ENCODE results near the gene ATXN7L3.

DNA sequence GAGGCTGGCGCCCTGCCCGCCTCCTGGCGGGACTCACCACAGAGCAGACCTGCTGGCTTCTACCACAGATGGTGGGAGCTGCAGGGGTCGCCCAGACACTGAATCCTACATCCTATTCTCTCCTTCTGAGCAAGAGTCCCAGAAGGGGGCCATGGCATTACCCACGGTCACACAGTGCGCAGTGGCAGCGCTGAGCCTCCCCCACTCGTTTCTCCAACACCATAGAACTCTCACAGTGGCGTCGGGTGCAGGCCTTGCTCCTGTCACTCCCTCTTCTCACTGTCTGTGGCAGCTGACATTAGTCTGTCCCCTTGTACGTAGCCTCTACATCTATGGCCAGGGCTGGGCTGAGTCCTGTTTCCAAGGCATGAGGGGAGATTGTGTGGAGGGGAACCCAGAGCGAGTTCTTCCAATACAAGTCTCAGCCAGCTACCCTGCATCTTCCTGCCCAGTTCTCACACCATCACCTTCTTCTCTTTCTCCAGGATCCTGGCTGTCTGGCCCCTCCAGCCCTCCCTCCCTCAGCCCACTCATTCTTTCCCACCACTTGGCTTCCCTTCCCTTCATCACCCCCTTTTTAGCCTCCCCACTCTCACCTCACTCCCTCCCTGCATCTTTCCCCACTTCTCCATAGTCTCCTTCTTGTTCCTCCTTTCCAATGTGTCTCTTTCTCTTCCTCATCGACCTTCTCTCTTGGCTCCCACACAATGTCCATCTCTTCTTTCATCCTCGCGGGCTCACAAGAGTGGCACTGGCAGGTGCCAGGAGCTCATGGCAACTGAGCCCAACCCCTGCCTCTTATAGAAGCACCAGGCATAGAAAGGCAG is 13.9 kb upstream of the ATXN7L3 start:
- TF ChIP-seq, protein P1, sequence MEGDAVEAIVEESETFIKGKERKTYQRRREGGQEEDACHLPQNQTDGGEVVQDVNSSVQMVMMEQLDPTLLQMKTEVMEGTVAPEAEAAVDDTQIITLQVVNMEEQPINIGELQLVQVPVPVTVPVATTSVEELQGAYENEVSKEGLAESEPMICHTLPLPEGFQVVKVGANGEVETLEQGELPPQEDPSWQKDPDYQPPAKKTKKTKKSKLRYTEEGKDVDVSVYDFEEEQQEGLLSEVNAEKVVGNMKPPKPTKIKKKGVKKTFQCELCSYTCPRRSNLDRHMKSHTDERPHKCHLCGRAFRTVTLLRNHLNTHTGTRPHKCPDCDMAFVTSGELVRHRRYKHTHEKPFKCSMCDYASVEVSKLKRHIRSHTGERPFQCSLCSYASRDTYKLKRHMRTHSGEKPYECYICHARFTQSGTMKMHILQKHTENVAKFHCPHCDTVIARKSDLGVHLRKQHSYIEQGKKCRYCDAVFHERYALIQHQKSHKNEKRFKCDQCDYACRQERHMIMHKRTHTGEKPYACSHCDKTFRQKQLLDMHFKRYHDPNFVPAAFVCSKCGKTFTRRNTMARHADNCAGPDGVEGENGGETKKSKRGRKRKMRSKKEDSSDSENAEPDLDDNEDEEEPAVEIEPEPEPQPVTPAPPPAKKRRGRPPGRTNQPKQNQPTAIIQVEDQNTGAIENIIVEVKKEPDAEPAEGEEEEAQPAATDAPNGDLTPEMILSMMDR (IDR thresholded peaks at IDR 0.05), result no peak
- TF ChIP-seq POLR2A (IDR thresholded peaks at IDR 0.05) (no peak), POLR2AphosphoS5 (IDR thresholded peaks at IDR 0.05) (no peak)
